ENCODE results near the gene KLF13.

KLF13 gene

DNA sequence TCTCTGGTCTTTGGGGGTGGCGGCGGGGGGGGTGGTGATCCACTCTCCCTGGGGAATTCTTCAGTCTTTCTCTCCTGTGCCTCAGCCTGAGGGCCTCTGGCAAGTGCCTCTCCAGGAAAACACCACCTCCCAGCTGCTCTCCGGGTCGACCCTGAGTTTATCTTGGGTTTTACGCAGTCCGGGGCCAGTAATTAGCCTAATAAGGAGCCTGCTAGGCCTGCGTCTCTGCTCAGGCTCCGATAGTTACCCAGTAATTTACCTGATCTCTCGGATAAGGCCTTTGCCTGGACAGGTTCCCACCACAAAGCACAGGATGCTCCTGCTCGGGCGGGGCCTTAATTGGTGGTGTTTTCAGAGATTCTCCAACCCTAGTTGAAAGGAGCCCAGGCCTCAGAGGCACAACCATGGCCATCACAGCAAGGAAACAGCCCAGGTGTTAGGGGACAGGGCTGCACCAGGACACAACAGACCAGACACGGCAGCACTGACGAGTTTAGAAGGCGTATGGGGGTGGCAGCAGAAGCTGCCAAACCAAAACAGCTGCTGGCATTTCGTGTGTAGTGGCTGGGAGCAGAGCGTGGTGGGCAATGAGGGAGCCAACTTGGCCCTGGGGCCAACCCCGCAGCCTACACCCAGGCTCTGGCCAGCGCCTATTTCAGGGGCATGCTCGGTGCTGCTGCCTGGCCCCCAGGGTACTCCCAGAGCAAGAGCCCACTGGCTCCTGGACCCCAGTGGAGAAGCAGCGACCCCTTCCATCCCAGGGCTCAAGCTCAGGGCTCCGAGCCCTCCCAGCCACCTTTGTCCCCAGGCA, 71.4 kb downstream of the KLF13 start:
- no peak for DNase-seq (ENCODE audit: low read depth in 2 of 2, low spot score in 1 of 2)

DNA sequence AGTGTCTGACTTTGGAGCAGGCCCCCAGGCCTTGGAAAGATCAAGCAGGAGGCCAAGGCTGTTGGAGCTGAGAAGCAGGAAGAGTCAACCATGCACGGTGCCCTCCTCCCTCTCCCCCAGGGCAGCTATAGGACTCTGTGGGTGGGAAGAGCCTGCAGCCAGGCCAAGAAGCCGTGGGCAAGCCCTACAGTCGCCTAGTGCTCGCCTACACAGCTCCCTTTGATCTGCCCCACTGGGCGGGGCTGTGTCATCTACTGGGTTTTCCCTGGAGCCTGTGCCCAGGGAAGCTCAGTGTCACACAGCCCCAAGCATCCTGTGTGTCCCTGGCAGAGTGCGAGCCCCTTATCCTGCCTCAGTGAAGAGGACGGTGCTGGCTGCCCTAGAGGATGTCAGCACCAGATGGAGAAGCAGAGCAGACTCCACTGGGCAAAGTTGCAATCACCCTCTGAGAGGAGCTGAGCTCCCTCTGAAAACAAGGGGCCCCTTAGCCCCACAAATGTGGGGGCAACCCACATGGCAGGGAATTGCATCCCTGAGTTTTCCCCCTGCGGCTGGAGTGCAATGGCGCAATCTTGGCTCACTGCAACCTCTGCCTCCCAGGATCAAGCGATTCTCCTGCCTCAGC, 72.2 kb downstream of the KLF13 start:
- no peak for DNase-seq (ENCODE audit: low read depth in 2 of 2, low spot score in 1 of 2)

DNA sequence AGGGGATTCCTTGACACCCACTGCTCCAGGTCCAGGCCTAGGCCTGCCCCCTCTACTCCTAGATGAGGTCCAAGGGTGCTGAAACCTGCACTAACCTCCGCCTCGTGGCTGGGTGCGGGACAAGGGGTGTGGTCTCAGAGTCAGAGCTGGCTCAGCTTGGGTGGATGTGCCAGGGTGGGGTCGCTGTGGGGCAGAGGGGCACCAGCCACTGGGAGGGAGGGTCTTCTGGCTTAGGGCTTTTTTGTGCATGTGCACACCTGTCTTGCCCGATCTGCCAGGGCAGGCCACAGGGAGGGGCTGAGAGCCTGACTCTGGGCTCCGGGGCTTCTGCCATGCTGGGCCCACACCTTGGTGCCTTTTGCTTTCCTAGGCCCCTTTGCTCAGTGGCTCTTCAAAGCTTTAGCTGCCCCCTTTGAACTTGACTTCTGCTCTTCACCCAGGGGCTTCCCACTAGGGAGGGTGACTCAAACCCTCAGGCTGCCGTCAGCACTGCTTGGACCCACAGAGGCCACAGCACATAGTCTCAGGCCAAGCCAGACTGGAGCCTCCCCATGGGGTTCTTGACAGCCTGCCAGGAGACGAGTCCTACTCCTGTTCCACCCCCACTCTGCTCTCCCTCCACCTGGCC, 73.0 kb downstream of the KLF13 start:
- DNase-seq (ENCODE audit: low read depth in 2 of 2, low spot score in 1 of 2): no peak

DNA sequence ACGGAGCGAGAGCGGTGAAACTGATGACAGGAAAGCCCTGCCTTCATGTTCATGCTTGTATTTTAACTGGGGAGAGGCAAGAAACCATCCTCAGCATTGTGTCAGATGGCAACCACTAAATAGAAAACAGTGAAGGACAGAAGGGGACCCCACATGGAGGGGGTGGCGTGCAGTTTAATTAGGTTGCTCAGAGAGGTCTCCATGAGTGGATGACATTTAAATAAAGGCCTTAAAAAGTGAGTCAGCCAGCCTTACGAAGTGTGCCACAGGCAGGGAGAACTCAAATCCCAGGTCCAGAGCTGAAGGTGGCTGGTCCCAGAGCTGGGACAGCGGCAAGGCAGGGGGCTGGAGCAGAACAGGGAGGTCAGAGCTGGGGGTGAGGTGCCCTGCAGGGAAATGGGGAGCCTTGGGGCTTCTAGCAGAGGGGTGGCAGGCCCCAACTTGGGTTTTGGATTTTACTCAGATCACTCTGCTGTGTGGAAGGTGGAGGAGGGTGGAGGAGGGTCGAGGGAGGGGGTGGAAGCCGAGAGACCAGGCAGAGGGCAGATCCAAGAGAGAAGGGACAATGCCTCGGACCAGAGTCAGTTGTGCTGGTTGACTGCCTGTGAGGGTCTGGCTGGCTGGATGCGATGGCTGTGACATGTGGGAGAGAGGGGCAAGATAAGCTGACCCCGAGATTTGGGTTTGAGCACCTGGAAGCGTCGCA, 73.7 kb downstream of the KLF13 start:
- DNase-seq (ENCODE audit: low read depth in 2 of 2, low spot score in 1 of 2): no peak

DNA sequence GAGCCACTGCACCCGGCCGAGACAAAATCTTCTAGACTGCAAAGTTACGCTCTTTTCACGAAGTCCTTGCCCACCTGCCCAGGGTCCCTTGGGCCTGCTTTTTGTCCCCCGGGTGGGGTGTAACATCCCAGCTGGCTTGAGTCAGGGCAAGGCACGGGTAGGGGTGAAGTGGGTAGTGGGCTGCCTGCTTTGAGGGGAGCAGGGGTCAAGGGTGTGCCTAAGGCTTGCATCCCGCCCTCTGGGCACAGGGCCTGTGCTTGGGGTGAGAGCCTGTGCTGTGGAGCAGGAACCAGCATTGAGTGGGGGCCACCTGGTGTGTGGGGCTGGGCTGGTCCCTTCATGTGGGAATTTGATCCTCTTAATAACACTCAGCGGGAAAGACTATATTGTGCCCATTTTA, 74.6 kb downstream of the KLF13 start:
- no peak for DNase-seq (ENCODE audit: low read depth in 2 of 2, low spot score in 1 of 2)

DNA sequence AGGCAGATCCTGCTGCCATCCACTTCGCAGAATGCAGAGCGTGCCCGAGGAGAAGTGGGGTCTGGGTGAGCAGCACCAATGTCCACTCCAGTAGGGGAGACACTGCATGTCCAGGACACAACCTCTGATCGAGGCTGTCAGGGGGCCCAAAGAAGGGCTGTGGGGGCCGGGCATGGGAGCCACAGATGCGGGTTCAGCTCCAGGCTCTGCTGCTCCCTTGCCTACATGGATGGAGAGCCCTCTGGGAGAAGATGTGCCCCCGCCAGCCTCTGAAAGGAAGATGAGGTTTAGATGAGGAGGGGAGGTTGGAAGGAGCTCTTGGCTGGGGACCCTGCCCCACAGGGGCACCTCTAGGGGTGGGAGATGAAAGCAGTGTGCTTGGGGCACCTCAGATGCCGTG, 75.4 kb downstream of the KLF13 start:
- DNase-seq (ENCODE audit: low read depth in 2 of 2, low spot score in 1 of 2): no peak

DNA sequence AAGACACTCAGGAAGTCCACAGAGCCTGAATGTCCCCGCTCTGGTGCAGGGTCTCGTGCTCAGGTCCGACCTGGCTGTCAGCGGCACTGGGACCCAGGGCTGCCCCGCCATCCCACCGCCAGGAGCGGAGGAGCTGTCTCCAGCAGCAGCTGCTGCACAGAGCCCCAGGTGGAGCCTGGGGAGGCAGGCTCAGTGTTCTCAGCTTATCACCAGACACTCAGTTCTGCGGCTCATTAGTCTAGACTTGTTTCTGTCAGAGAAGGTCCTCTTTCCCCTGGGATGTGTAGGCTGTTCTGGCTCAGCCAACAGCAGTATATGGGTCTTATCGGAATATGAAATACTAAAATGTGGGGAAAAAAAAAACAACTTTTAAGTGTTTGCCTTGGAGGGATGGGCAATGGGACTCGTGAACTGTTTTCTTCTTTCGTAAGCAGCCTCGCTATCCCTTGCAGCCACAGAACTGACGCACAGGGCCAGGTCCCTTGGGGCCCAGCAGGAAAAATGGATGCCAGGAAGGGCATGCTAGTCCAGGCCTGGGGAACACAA, 75.9 kb downstream of the KLF13 start:
- no peak for DNase-seq (ENCODE audit: low read depth in 2 of 2, low spot score in 1 of 2)

DNA sequence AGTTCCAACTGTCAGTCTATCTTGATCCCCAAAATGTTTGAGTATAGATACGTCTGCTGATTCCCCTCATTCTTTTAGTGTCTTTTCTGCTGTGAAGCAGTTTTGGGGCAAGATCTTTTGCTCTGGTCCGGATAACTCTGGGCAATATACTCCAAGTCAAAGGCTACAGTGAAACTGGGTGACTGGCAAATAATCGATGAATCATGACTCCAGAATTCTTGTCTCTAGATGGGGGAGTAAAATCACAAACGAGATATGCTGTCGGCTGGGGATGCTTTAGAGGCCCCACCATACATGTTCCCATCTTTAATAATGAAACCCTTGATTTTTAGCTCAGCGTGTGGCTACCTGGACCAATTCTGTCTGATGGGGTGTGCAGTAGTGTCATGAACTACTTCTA, 76.5 kb downstream of the KLF13 start:
- DNase-seq (ENCODE audit: low read depth in 2 of 2, low spot score in 1 of 2): no peak

DNA sequence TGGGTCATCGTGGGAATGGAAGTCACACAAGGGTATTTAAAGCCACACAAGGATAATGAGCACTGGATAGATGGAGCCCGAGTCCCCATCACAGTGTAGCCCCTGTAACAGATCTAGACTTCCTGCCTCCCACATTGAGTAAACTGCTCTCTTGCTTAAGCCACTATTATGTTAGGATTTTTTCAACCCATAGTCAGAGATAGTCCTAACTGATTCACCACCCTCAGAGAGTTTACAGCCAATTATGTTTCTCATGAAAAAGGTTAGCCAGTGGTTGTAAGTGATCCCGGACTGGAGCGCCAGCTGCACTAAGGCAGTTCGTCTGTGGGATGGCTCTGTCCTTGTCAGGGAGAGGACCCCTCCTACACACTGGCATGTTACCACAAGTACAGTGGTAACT, 77.0 kb downstream of the KLF13 start:
- no peak for DNase-seq (ENCODE audit: low read depth in 2 of 2, low spot score in 1 of 2)

DNA sequence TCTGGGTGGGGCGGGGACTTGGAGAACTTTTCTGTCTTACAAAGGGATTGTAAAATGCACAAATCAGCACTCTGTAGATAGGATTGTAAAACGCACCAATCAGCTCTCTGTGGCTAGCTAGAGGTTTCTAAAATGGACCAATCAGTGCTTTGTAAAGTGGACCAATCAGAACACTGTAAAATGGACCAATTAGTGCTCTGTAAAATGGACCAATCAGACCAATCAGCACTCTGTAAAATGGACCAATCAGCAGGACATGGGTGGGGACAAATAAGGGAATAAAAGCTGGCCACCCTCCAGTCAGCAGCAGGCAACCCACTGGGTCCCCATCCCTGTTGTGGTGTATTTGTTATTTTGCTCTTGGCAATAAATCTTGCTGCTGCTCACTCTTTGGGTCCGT, 77.7 kb downstream of the KLF13 start:
- no peak for DNase-seq (ENCODE audit: low read depth in 2 of 2, low spot score in 1 of 2)

DNA sequence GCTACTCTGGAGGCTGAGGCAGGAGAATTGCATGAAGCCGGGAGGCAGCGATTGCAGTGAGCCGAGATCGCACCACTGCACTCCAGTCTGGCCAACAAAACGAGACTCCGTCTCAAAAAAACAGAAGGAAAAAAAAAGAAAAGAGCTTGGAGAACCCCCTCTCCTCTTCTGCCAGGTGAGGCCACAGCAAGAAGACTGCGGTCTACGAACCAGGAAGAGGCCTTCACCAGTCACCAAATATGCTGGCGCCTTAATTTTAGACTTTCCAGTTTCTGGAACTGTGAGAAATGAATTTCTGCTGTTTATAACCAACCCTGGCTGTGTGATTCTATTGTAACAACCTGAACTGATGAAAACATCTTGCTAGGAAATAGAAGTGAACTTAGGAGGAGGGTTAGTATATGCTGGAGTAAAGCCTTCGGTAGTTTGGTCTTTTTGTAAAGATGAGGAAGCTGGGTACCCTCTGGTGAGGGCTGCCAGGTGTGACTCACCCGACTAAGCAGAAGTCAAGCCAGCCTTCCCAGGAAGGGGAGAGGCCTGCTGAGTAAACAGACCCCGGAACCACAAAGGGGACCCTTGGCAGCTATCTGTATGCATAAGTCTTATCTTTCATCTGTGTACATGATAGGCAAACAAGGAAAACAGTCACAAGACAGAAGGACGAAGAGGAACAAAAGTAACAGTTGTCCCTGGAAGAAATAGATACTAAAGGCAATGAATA, 78.7 kb downstream of the KLF13 start:
- DNase-seq (ENCODE audit: low read depth in 2 of 2, low spot score in 1 of 2): no peak

DNA sequence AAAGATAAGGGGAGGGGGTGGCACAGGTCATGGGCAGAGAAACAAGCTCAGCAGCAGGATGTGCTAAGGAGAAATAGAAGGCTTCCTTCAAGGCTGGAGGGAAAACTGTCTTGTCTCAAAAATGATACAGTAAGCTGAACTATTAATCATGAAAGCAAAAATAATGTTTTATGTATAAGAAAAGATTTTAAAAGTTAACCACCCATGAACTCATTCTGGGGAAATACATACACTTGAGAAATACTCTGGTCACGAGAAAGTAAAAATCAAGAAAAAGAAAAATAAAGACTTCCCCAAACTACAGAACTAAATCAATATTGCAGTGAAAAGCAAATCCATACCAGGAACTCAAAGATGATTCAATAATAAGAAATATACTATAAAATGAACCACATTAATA, 80.7 kb downstream of the KLF13 start:
- no peak for DNase-seq (ENCODE audit: low read depth in 2 of 2, low spot score in 1 of 2)

DNA sequence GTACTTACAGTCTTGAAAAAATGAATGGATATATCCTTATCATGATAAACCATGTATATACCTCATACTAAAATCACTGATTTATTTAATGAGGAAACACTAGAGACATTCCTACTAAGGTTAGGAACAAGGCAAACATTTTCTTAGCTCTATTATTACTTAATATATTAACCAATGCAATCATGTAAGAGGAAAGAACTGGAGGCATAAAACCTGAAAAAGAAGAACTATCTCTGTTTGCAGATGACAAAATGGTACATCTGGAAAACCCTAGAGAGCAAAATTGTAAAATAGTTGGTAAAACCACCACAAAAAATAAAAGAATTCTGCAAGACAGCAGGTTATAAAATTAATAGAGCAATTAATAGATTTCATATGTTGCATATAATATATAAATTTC, 81.2 kb downstream of the KLF13 start:
- no peak for DNase-seq (ENCODE audit: low read depth in 2 of 2, low spot score in 1 of 2)

DNA sequence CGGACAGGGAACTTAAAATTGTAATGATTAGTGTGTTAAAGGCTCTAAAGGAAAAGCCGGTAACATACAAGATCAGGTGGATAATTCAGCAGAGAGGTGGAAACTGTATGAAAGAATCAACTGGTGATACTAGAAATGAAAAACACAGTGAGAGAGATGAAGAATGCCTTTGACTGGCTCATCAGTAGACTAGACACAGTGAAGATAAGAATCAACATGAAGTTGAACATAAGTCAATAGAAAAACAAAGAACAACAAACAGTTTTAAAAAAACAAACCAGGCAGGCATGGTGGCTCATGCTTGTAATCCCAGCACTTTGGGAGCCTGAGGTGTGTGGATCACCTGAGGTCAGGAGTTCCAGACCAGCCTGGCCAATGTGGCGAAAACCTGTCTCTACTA, 82.1 kb downstream of the KLF13 start:
- no peak for DNase-seq (ENCODE audit: low read depth in 2 of 2, low spot score in 1 of 2)

DNA sequence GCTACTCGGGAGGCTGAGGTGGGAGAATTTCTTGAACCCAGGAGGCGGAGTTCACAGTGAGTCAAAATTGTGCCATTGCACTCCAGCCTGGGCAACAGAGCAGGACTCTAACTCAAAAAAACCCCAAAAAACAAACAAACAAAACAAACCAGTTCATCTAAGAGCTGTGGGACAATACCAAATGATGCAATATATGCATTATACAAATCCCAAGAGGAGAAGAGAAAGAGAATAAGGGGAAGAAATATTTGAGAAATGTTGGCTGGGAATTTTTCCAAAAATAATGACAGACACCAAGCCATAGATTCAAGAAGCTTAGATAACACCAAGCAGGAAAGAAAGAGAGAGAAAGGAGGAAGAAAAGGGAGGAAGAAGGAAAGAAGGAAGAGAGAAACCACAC, 82.5 kb downstream of the KLF13 start:
- DNase-seq (ENCODE audit: low read depth in 2 of 2, low spot score in 1 of 2): no peak

DNA sequence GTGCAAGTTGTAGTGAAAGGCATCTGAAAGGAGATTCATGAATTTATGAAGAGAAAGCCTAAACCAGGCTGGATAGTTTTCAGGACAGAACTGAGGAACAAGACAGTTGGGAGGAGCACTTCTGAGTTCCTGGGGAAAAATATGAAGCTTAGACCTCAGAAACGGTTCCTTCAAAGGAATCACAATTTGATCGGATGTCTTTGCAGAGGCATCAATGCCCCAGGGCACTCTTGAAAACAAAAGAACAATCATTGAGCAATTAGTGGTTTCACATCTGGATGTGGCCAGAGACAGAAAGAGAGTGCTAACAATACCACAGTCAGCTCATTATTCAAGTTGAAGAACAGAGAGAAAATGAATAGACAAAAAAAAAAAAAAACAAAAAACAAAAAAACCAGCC, 86.2 kb downstream of the KLF13 start:
- DNase-seq (ENCODE audit: low read depth in 2 of 2, low spot score in 1 of 2): no peak

DNA sequence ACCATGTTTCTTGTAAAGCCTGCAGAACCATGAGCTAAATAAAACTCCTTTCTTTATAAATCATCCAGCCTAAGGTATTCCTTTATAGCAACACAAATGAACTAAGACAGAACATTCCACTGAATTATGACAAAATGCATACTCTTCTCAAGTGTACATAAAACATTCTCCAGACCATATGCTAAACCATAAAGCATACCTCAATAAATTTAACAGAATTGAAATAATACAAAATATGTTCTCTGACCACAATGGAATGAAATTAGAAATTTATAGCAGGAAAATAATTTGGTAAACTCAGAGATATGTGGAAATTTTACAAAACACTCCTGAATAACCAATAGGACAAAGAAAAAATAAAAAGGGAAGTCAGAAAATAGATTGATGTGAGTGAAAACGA, 88.6 kb downstream of the KLF13 start:
- DNase-seq (ENCODE audit: low read depth in 2 of 2, low spot score in 1 of 2): no peak

DNA sequence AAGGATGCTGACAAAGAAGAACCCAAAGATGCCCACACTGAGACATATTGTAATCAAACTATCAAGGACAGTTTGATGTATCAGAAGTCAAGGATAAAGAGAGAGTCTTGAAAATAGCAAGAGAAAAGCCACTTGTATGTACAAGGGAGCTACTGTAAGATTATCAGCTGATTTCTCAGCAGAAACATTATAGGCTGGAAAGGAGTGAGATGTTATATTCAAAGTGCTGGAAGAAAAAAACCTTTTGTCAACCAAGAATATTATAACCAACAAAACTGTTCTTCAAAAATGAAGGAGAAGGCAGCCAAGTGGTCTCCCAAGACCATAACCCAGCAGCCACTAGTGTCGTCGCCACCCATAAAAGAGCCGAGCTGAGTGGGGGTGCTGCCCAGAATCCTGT, 93.2 kb downstream of the KLF13 start:
- no peak for DNase-seq (ENCODE audit: low read depth in 2 of 2, low spot score in 1 of 2)

DNA sequence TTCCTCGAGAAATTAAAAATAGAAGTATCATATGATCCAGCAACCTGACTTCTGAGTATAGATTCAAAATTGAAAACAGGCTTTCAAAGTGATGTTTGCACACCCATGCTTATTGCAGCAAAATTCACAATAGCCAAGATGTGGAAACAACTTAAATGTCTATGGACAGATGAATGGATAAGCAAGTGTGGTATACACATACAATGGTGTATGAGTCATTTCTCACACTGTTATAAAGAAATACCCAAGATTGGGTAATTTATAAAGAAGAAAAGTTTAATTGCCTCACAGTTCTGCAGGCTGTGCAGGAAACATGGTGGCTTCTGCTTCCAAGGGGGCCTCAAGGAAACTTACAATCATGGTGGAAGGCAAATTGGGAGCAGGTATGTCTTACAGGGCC, 100.8 kb downstream of the KLF13 start:
- no peak for DNase-seq (ENCODE audit: low read depth in 2 of 2, low spot score in 1 of 2)

All from stimulated activated CD8-positive, alpha-beta memory T cell treated with anti-CD3 and anti-CD28 coated beads, Interleukin-4, amount 100 ng/mL, for 1 hour (primary cell).